ENCODE results near the gene BIRC6. TPM values are rescaled to one million over a fixed set of nuclear protein-coding genes. Genes with fewer than 3 reads are reported as not detected.

The BIRC6 gene
- total RNA-seq, 1 experiment from 2014 or later = 79.0 TPM

GRCh38 chr2:32474381-32474780, 117.6 kb downstream of the BIRC6 start:
- no peaks in the 10 kb centered on the region for H3K4me1 ChIP-seq (replicated peaks; ENCODE audit: insufficient read depth)
- peaks cover 38% of the 10 kb centered on the region for H3F3A ChIP-seq (ENCODE audit: insufficient read depth, low read depth)
- no peaks in the 10 kb centered on the region for H3K27me3 ChIP-seq (ENCODE audit: insufficient read depth, low read depth)
- H3K79me2 ChIP-seq (ENCODE audit: low read depth) = no peaks in the 10 kb centered on the region
- H2AFZ ChIP-seq = no peak overlapping the region
- H4K20me1 ChIP-seq (ENCODE audit: insufficient read depth) = no peaks in the 10 kb centered on the region; the same call in none of the 2 replicates
- H3K9me3 ChIP-seq (ENCODE audit: insufficient read depth, low read depth) = no peaks in the 10 kb centered on the region
- H3K4me3 ChIP-seq = no peak overlapping the region
- no peak for DNase-seq
- H3K9me2 ChIP-seq (ENCODE audit: insufficient read depth) = no peaks in the 10 kb centered on the region
- H3K36me3 ChIP-seq (ENCODE audit: low read depth) = peaks cover 42% of the 10 kb centered on the region
- POLR2A ChIA-PET (ENCODE audit: unreplicated experiment) = no interaction called here
- H3K4me2 ChIP-seq = no peak overlapping the region
- no TSS peak for BruUV-seq (replicated peaks)
- intact Hi-C loops (cut with micrococcal nuclease; ENCODE audit: unreplicated experiment) = no loop called here
- TF ChIP-seq CTCF (conservative IDR thresholded peaks at IDR 0.05) (no peak), EZH2 (IDR thresholded peaks at IDR 0.05; ENCODE audit: low read depth) (no peak)
- CTCF ChIA-PET = no interaction called here
- no peak overlapping the region for H3K27ac ChIP-seq

GRCh38 chr2:32478889-32479620, 122.2 kb downstream of the BIRC6 start:
- Histone ChIP-seq H2AFZ (no peak overlapping the region), H3K27ac (no peak overlapping the region), H3K36me3 (ENCODE audit: low read depth) (peaks cover 37% of the 10 kb centered on the region), H3K79me2 (ENCODE audit: low read depth) (no peaks in the 10 kb centered on the region), H3K27me3 (ENCODE audit: insufficient read depth, low read depth) (no peaks in the 10 kb centered on the region), H3K9me3 (ENCODE audit: insufficient read depth, low read depth) (no peaks in the 10 kb centered on the region), H3K4me2 (no peak overlapping the region), H4K20me1 (ENCODE audit: insufficient read depth) (no peaks in the 10 kb centered on the region; the same call in none of the 2 replicates), H3K4me1 (replicated peaks; ENCODE audit: insufficient read depth) (no peaks in the 10 kb centered on the region), H3K4me3 (no peak overlapping the region), H3K9me2 (ENCODE audit: insufficient read depth) (no peaks in the 10 kb centered on the region), H3F3A (ENCODE audit: insufficient read depth, low read depth) (peaks cover 37% of the 10 kb centered on the region; the same call in 1 of the 2 replicates)
- ChIA-PET POLR2A (ENCODE audit: unreplicated experiment) (no interaction called here), CTCF (no interaction called here)
- no TSS peak for BruUV-seq (replicated peaks)
- intact Hi-C loops (cut with micrococcal nuclease; ENCODE audit: unreplicated experiment) = no loop called here
- no peak for DNase-seq
- TF ChIP-seq CTCF (conservative IDR thresholded peaks at IDR 0.05) = no peak
- TF ChIP-seq EZH2 (IDR thresholded peaks at IDR 0.05; ENCODE audit: low read depth) = no peak

- peaks cover 6% of the 10 kb centered on the region; the same call in 1 of the 2 replicates for H3K4me1 ChIP-seq (replicated peaks; ENCODE audit: insufficient read depth)
- no peaks in the 10 kb centered on the region for H3K27me3 ChIP-seq (ENCODE audit: insufficient read depth, low read depth)
- peaks cover 37% of the 10 kb centered on the region for H3K36me3 ChIP-seq (ENCODE audit: low read depth)
- no peak for DNase-seq
- no peaks in the 10 kb centered on the region for H3K9me2 ChIP-seq (ENCODE audit: insufficient read depth)
- ChIA-PET CTCF (no interaction called here), POLR2A (ENCODE audit: unreplicated experiment) (interaction anchor here (0.6 kb wide), 1 partner anchor 191 kb away, joined by 8 read pairs; no protein-coding TSS in a partner anchor)
- H3K9me3 ChIP-seq (ENCODE audit: insufficient read depth, low read depth) = no peaks in the 10 kb centered on the region
- TF ChIP-seq CTCF (conservative IDR thresholded peaks at IDR 0.05) (no peak), EZH2 (IDR thresholded peaks at IDR 0.05; ENCODE audit: low read depth) (no peak)
- no peak overlapping the region for H3K4me2 ChIP-seq
- no TSS peak for BruUV-seq (replicated peaks)
- H2AFZ ChIP-seq = no peak overlapping the region
- H3K27ac ChIP-seq = no peak overlapping the region
- intact Hi-C loops (cut with micrococcal nuclease; ENCODE audit: unreplicated experiment) = no loop called here
- no peaks in the 10 kb centered on the region for H3K79me2 ChIP-seq (ENCODE audit: low read depth)
- peaks cover 6% of the 10 kb centered on the region for H4K20me1 ChIP-seq (ENCODE audit: insufficient read depth)
- no peak overlapping the region for H3K4me3 ChIP-seq
- peaks cover 38% of the 10 kb centered on the region for H3F3A ChIP-seq (ENCODE audit: insufficient read depth, low read depth)
Observed at GRCh38 chr2:32479993-32480392, 123.2 kb downstream of the BIRC6 start.

Data from PC-9 (cell line).